Kidney (tissue), 14 donors: ENCODE measurements around the gene TREML4. TPM values are rescaled to one million over a fixed set of nuclear protein-coding genes. Genes with fewer than 3 reads are reported as not detected.

Experiments
- DNase-seq, 5 donors: peaks; one replicate each; pipeline ENCODE4 v3.0.0-alpha.2; 2013 to 2020
- FAIRE-seq: peaks from 2 replicates; lab custom pipeline; 2012; peaks lifted over from hg19 to GRCh38; lab: Jason Lieb, UNC
- H3K27ac ChIP-seq, 2 donors: one replicate each; pipeline ENCODE4 v1.7.0; 2013; ENCODE audit warnings: low read depth in 2 of 2, low read length in 2 of 2, inconsistent platforms in 1 of 2
- H3K27me3 ChIP-seq: one replicate; pipeline ENCODE4 v1.7.1; 2013; ENCODE audit warnings: low read length, inconsistent platforms; ENCODE audit not compliant: control insufficient read depth, insufficient read depth
- H3K36me3 ChIP-seq, 3 donors: one replicate each; pipeline versions ENCODE4 v1.7.0 to v1.7.1; 2013; ENCODE audit warnings: low read length in 3 of 3, control low read depth in 1 of 3, inconsistent platforms in 1 of 3; ENCODE audit not compliant: insufficient read depth in 3 of 3, control insufficient read depth in 2 of 3
- H3K4me1 ChIP-seq, 3 donors: one replicate each; pipeline versions ENCODE4 v1.7.0 to v1.7.1; 2013; ENCODE audit warnings: low read length in 3 of 3, inconsistent platforms in 1 of 3, low read depth in 1 of 3; ENCODE audit not compliant: control insufficient read depth in 2 of 3, insufficient read depth in 2 of 3
- H3K4me3 ChIP-seq, 3 donors: one replicate each; pipeline versions ENCODE4 v1.7.0 to v1.8.1; 2013; ENCODE audit warnings: low read length in 3 of 3, control low read depth in 1 of 3, inconsistent platforms in 1 of 3
- H3K9ac ChIP-seq, 3 donors: one replicate each; pipeline versions ENCODE4 v1.7.0 to v1.7.1; 2013; ENCODE audit warnings: low read length in 3 of 3, control low read depth in 1 of 3, inconsistent platforms in 1 of 3
- H3K9me3 ChIP-seq, 3 donors: one replicate each; pipeline versions ENCODE4 v1.7.0 to v1.7.1; 2013; ENCODE audit warnings: low read length in 3 of 3, control low read depth in 1 of 3, inconsistent platforms in 1 of 3; ENCODE audit not compliant: control insufficient read depth in 2 of 3, insufficient read depth in 1 of 3
- intact Hi-C: fragments of 100-400 bp; cut with DNase I; formaldehyde crosslinking; loops from one replicate; pipeline ENCODE4 v1.11.1; 2022
- polyA plus RNA-seq: library from polyadenylated mRNA; stranded (reverse); fragments of 350-450 nt; fragmentation: Illumina TruSeq; extraction: RNeasy Lipid Tissue Mini Kit (QIAGEN cat#74804); gene quantifications from one replicate; pipeline ENCODE4 v1.2.3, GENCODE V29; 2014; ENCODE audit warnings: low read depth, low replicate concordance; ENCODE audit not compliant: insufficient read depth
- total RNA-seq: library from RNA; stranded (reverse); fragmentation: NEBNext Ultra II Directional; extraction: Animal tissue kit (Norgen Biotek cat#: 25700); gene quantifications from one replicate; pipeline ENCODE4 v1.2.1, GENCODE V29; 2021
- TF ChIP-seq, protein P1 (sequence below): IDR thresholded peaks from 3 replicates; pipeline ENCODE4 v1.5.1; 2012; ENCODE audit warnings: mild to moderate bottlenecking, moderate library complexity, borderline replicate concordance; ENCODE audit not compliant: insufficient read depth; ENCODE audit errors: extremely low read depth
- donor health status: control.
- donor health status: control.
- donor health status: control.
- donor health status: control.
- donor health status: control.
- donor health status: DM: yes; HTN: yes; CAD: no.
- donor health status: Normal renal cell carcinoma (clear cell type).

TREML4 gene
- total and polyA plus RNA-seq, 2 donors from 2014 or later: not detected

DNA sequence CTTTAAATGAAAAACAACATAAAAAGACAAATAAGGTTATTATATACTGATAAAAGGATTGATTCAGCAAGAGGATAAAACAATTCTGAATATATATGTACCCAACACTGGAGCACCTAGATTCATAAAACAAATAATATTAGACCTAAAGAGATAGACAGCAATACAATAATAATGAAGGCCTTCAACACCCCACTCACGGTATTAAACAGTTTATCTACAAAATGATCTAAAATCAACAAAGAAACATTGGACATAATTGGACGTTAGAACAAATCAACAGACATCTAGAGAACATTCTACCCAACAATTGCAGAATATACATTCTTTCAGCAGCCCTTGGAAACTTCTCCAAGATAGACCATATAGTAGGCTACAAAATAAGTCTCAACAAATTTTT is 34.3 kb downstream of the TREML4 start:
- FAIRE-seq (no peak), DNase-seq (no peak)
- Histone ChIP-seq H3K27me3 (no peaks in the 10 kb centered on the region), H3K27ac (no peak overlapping the region), H3K9ac (no peak overlapping the region), H3K9me3 (peaks cover 0 to 11% (median 6%) of the 10 kb centered on the region in 3 donors), H3K4me3 (no peak overlapping the region), H3K36me3 (no peaks in the 10 kb centered on the region), H3K4me1 (no peaks in the 10 kb centered on the region)
- TF ChIP-seq, protein P1, sequence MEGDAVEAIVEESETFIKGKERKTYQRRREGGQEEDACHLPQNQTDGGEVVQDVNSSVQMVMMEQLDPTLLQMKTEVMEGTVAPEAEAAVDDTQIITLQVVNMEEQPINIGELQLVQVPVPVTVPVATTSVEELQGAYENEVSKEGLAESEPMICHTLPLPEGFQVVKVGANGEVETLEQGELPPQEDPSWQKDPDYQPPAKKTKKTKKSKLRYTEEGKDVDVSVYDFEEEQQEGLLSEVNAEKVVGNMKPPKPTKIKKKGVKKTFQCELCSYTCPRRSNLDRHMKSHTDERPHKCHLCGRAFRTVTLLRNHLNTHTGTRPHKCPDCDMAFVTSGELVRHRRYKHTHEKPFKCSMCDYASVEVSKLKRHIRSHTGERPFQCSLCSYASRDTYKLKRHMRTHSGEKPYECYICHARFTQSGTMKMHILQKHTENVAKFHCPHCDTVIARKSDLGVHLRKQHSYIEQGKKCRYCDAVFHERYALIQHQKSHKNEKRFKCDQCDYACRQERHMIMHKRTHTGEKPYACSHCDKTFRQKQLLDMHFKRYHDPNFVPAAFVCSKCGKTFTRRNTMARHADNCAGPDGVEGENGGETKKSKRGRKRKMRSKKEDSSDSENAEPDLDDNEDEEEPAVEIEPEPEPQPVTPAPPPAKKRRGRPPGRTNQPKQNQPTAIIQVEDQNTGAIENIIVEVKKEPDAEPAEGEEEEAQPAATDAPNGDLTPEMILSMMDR: no peak
- intact Hi-C loops: no loop called here

DNA sequence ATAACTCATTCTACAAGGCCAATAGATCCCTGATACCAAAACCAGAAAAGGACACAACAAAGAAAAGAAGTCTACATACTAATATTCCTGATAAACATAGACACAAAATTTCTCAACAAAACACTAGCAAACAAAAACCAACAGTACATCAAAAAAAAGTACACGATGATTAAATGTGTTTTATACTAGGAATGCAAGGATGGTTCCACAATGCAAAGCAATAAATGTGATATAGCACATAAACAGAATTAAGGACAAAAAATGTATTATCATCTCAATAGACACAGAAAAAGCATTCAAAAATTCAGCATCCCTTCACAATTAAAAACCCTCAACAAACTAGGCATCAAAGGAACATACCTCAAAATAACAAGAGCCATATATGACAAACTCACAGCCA is 35.1 kb downstream of the TREML4 start:
- Histone ChIP-seq H3K4me1 (no peaks in the 10 kb centered on the region), H3K27ac (no peak overlapping the region), H3K36me3 (no peaks in the 10 kb centered on the region), H3K27me3 (no peaks in the 10 kb centered on the region), H3K9ac (no peak overlapping the region), H3K9me3 (peaks cover 0 to 7% (median 6%) of the 10 kb centered on the region in 3 donors), H3K4me3 (no peak overlapping the region)
- TF ChIP-seq, protein P1: no peak
- FAIRE-seq (no peak), DNase-seq (no peak)
- intact Hi-C loops: no loop called here

DNA sequence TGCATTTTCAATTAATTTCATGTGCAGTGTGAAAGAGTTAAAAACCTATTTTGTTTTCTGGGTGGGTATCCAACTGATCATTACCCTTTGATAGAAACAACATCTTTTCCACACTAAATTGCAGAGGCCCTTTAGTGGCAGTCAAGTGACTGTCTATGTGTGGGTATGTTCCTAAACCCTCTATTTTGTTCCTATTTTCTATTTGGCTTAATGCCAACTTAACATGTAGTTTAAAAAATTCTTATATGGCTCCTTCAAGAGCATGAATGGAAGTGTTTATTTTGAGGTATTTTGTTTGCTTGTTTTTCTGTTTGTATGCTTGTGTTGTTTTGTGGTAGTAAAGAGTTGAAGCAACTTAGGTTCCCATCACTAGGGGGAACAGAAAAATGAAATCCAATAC is 38.4 kb downstream of the TREML4 start:
- peaks cover 0 to 5% (median 3%) of the 10 kb centered on the region in 3 donors for H3K9me3 ChIP-seq
- no peaks in the 10 kb centered on the region for H3K36me3 ChIP-seq
- no peak for DNase-seq
- TF ChIP-seq, protein P1: no peak
- no peak for FAIRE-seq
- no peak overlapping the region for H3K27ac ChIP-seq
- H3K9ac ChIP-seq: no peak overlapping the region
- H3K27me3 ChIP-seq: no peaks in the 10 kb centered on the region
- H3K4me3 ChIP-seq: no peak overlapping the region
- H3K4me1 ChIP-seq: no peaks in the 10 kb centered on the region
- intact Hi-C loops: no loop called here

DNA sequence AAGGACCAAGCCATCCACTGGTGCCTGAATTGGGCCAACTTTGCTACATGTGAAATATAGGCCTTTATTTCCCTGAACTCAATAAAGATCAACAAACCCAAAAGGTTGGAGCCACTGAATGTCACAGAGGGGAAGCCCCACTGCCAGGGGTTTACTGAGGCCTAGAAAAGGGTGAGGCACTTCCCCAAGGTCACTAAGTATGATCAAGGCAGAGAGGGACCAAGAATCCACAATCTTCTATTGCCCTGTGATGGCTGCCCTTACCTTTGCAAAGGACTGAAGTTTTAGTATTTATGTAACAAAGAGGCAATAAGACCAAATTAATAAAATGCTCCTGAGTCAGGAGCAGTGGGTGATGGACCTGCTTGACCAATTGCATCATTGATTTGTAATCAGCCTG is 40.3 kb downstream of the TREML4 start:
- Histone ChIP-seq H3K9me3 (peaks cover 0 to under 1% (median 0%) of the 10 kb centered on the region in 3 donors), H3K36me3 (no peaks in the 10 kb centered on the region), H3K9ac (no peak overlapping the region), H3K4me1 (no peaks in the 10 kb centered on the region), H3K4me3 (no peak overlapping the region), H3K27ac (no peak overlapping the region), H3K27me3 (no peaks in the 10 kb centered on the region)
- FAIRE-seq: no peak
- TF ChIP-seq, protein P1: no peak
- DNase-seq: peak in 1 of 5 donors; percentile 2
- intact Hi-C loops: no loop called here
